Stimulated activated memory B cell treated with anti-CD40 and anti-IgM and Interleukin-4, amounts not matched to agents 10 μg/mL and 1 μg/mL and 100 μg/mL, for 72 hours (primary cell): Measurements from ENCODE around the gene GNAT1.
A peak's percentile ranks its signal among the peaks of the same experiment; 100 is the strongest.

Experiments
- ATAC-seq: fragments of 150-1000 bp; cut with Tn5 transposase; 2 replicates; pipeline ENCODE4 v1.10.0; 2021
- H3K27ac Mint-ChIP-seq: one replicate; pipeline ENCODE4 v1.8.0; 2022; ENCODE audit warnings: mild to moderate bottlenecking, mixed read lengths
- H3K27me3 Mint-ChIP-seq: one replicate; pipeline ENCODE4 v1.8.0; 2022; ENCODE audit warnings: mixed read lengths
- H3K36me3 Mint-ChIP-seq: one replicate; pipeline ENCODE4 v1.8.0; 2022; ENCODE audit warnings: mixed read lengths
- H3K4me1 Mint-ChIP-seq: one replicate; pipeline ENCODE4 v1.8.0; 2022; ENCODE audit warnings: mixed read lengths
- H3K4me3 Mint-ChIP-seq: one replicate; pipeline ENCODE4 v1.8.0; 2022; ENCODE audit warnings: mild to moderate bottlenecking, moderate library complexity, mixed read lengths
- H3K9me3 Mint-ChIP-seq: one replicate; pipeline ENCODE4 v1.8.0; 2022; ENCODE audit warnings: mixed read lengths

GNAT1 gene

GRCh38 chr3:50184242-50184978 is 7.0 kb upstream of the GNAT1 start:
- no peaks in the 10 kb centered on the region for H3K36me3 Mint-ChIP-seq
- no peak overlapping the region for H3K27ac Mint-ChIP-seq
- no peak for ATAC-seq
- H3K27me3 Mint-ChIP-seq = peaks cover 18% of the 10 kb centered on the region
- no peak overlapping the region for H3K4me3 Mint-ChIP-seq
- H3K4me1 Mint-ChIP-seq = no peaks in the 10 kb centered on the region
- no peaks in the 10 kb centered on the region for H3K9me3 Mint-ChIP-seq

- peaks cover 18% of the 10 kb centered on the region for H3K27me3 Mint-ChIP-seq
- no peak for ATAC-seq
- no peaks in the 10 kb centered on the region for H3K4me1 Mint-ChIP-seq
- H3K4me3 Mint-ChIP-seq = no peak overlapping the region
- no peak overlapping the region for H3K27ac Mint-ChIP-seq
- H3K36me3 Mint-ChIP-seq = no peaks in the 10 kb centered on the region
- H3K9me3 Mint-ChIP-seq = no peaks in the 10 kb centered on the region
These were observed 6.2 kb upstream of the GNAT1 start for GRCh38 chr3:50185230-50185629.

GRCh38 chr3:50186096-50186495 is 5.3 kb upstream of the GNAT1 start:
- Mint-ChIP-seq H3K27ac (no peak overlapping the region), H3K4me1 (peaks cover 3% of the 10 kb centered on the region), H3K36me3 (no peaks in the 10 kb centered on the region), H3K27me3 (peaks cover 18% of the 10 kb centered on the region), H3K9me3 (no peaks in the 10 kb centered on the region), H3K4me3 (no peak overlapping the region)
- ATAC-seq = no peak

GRCh38 chr3:50187750-50188149 is 3.7 kb upstream of the GNAT1 start:
- Mint-ChIP-seq H3K4me3 (no peak overlapping the region), H3K9me3 (no peaks in the 10 kb centered on the region), H3K27ac (no peak overlapping the region), H3K27me3 (peaks cover 18% of the 10 kb centered on the region), H3K4me1 (peaks cover 11% of the 10 kb centered on the region), H3K36me3 (no peaks in the 10 kb centered on the region)
- ATAC-seq = no peak

GRCh38 chr3:50189274-50189673 is 2.1 kb upstream of the GNAT1 start:
- peak; percentile 59 for ATAC-seq
- Mint-ChIP-seq H3K36me3 (no peaks in the 10 kb centered on the region), H3K27ac (no peak overlapping the region), H3K9me3 (no peaks in the 10 kb centered on the region), H3K4me3 (no peak overlapping the region), H3K4me1 (peaks cover 13% of the 10 kb centered on the region), H3K27me3 (peaks cover 7% of the 10 kb centered on the region)

GRCh38 chr3:50189989-50190388 is 1.4 kb upstream of the GNAT1 start:
- no peak for ATAC-seq
- Mint-ChIP-seq H3K27ac (no peak overlapping the region), H3K27me3 (peaks cover 3% of the 10 kb centered on the region), H3K4me3 (no peak overlapping the region), H3K4me1 (peaks cover 13% of the 10 kb centered on the region), H3K36me3 (no peaks in the 10 kb centered on the region), H3K9me3 (no peaks in the 10 kb centered on the region)

- Mint-ChIP-seq H3K4me1 (peaks cover 13% of the 10 kb centered on the region), H3K36me3 (no peaks in the 10 kb centered on the region), H3K27me3 (peaks cover 21% of the 10 kb centered on the region), H3K27ac (no peak overlapping the region), H3K9me3 (no peaks in the 10 kb centered on the region), H3K4me3 (no peak overlapping the region)
- ATAC-seq = no peak
These were observed 714 bp downstream of the GNAT1 start for GRCh38 chr3:50192124-50192523.

- Mint-ChIP-seq H3K4me1 (peaks cover 13% of the 10 kb centered on the region), H3K4me3 (no peak overlapping the region), H3K27ac (no peak overlapping the region), H3K9me3 (no peaks in the 10 kb centered on the region), H3K27me3 (peaks cover 21% of the 10 kb centered on the region), H3K36me3 (no peaks in the 10 kb centered on the region)
- ATAC-seq = no peak
These were observed 1.3 kb downstream of the GNAT1 start for GRCh38 chr3:50192689-50193141.

GRCh38 chr3:50193286-50193685 is 1.9 kb downstream of the GNAT1 start:
- H3K27me3 Mint-ChIP-seq = peaks cover 21% of the 10 kb centered on the region
- H3K36me3 Mint-ChIP-seq = no peaks in the 10 kb centered on the region
- no peak overlapping the region for H3K4me3 Mint-ChIP-seq
- H3K4me1 Mint-ChIP-seq = peaks cover 13% of the 10 kb centered on the region
- H3K27ac Mint-ChIP-seq = no peak overlapping the region
- no peaks in the 10 kb centered on the region for H3K9me3 Mint-ChIP-seq
- no peak for ATAC-seq

- Mint-ChIP-seq H3K36me3 (no peaks in the 10 kb centered on the region), H3K4me3 (no peak overlapping the region), H3K27me3 (peaks cover 26% of the 10 kb centered on the region), H3K27ac (no peak overlapping the region), H3K4me1 (peaks cover 13% of the 10 kb centered on the region), H3K9me3 (no peaks in the 10 kb centered on the region)
- no peak for ATAC-seq
These were observed 2.3 kb downstream of the GNAT1 start for GRCh38 chr3:50193746-50194127.

GRCh38 chr3:50194128-50194902 is 2.9 kb downstream of the GNAT1 start:
- peaks cover 31% of the 10 kb centered on the region for H3K27me3 Mint-ChIP-seq
- no peaks in the 10 kb centered on the region for H3K36me3 Mint-ChIP-seq
- no peak overlapping the region for H3K4me3 Mint-ChIP-seq
- H3K9me3 Mint-ChIP-seq = no peaks in the 10 kb centered on the region
- peak; percentile 70 for ATAC-seq
- H3K27ac Mint-ChIP-seq = no peak overlapping the region
- peaks cover 13% of the 10 kb centered on the region for H3K4me1 Mint-ChIP-seq

GRCh38 chr3:50194903-50195500 is 3.6 kb downstream of the GNAT1 start:
- H3K4me3 Mint-ChIP-seq = peak overlapping the region; percentile 18
- no peaks in the 10 kb centered on the region for H3K9me3 Mint-ChIP-seq
- peaks cover 13% of the 10 kb centered on the region for H3K4me1 Mint-ChIP-seq
- no peak overlapping the region for H3K27ac Mint-ChIP-seq
- peaks cover 31% of the 10 kb centered on the region for H3K27me3 Mint-ChIP-seq
- H3K36me3 Mint-ChIP-seq = no peaks in the 10 kb centered on the region
- peak; percentile 50 for ATAC-seq

- no peaks in the 10 kb centered on the region for H3K36me3 Mint-ChIP-seq
- H3K4me3 Mint-ChIP-seq = no peak overlapping the region
- ATAC-seq = no peak
- H3K27me3 Mint-ChIP-seq = peaks cover 35% of the 10 kb centered on the region
- H3K9me3 Mint-ChIP-seq = no peaks in the 10 kb centered on the region
- no peak overlapping the region for H3K27ac Mint-ChIP-seq
- peaks cover 13% of the 10 kb centered on the region for H3K4me1 Mint-ChIP-seq
These were observed 4.3 kb downstream of the GNAT1 start for GRCh38 chr3:50195501-50196252.

GRCh38 chr3:50196253-50196801 is 4.9 kb downstream of the GNAT1 start:
- peaks cover 8% of the 10 kb centered on the region for H3K4me1 Mint-ChIP-seq
- peaks cover 42% of the 10 kb centered on the region for H3K27me3 Mint-ChIP-seq
- no peaks in the 10 kb centered on the region for H3K36me3 Mint-ChIP-seq
- H3K4me3 Mint-ChIP-seq = no peak overlapping the region
- H3K27ac Mint-ChIP-seq = no peak overlapping the region
- ATAC-seq = no peak
- H3K9me3 Mint-ChIP-seq = no peaks in the 10 kb centered on the region
